Stimulated activated CD4-positive, alpha-beta T cell treated with anti-CD3 and anti-CD28 coated beads, Interleukin-1b, Interleukin-23, amount 100 ng/mL, for 4 hours (primary cell): ENCODE data around the gene BTBD6.
A peak's percentile ranks its signal among the peaks of the same experiment; 100 is the strongest.
"Not testable (repeated sequence)": the region's sequence is repeated elsewhere in the genome, so short reads cannot be mapped to it uniquely, and the experiment has no call there.

Experiments used
- DNase-seq, 2 donors: peaks; one replicate each; pipeline ENCODE4 v3.0.0-alpha.2; 2020; ENCODE audit warnings: low read depth in 2 of 2

BTBD6 gene

DNA sequence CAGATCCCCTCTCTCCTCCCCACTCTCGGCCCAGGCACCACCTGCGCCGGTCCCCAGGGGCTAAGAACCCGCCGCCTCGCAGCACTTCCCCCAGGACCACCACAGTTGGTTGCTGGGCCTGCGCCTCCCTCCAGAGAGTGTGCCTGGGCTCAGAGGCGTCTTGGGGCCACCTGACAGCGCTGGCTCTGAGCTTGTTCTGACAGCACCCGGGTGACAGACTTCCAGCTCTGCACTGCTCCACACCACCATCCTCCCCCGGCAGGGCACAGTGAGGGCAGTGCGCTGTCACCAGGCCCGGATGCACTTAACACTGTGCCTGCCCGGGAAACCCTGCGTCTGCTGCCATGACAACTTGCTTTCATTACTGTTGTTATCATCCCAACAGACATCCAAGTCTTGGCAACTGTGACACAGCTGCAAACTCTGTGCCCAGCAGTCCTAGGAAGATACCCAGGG is 45.8 kb downstream of the BTBD6 start:
- peak in 1 of 2 donors; percentile 17 for DNase-seq

DNA sequence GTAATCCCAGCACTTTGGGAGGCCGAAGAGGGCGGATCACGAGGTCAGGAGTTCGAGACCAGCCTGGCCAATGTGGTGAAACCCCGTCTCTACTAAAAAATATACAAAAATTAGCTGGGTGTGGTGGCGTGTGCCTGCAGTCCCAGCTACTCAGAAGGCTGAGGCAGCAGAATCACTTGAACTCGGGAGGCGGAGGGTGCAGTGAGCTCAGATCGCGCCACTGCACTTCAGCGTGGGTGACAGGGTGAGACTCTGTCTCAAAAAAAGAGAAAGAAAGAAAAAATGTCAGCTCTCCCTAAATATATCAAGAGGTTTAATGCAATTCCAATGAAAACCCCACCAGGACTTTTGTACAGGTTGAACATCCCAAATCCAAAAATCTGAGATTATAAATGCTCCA is 49.0 kb downstream of the BTBD6 start:
- not testable (repeated sequence) for DNase-seq

DNA sequence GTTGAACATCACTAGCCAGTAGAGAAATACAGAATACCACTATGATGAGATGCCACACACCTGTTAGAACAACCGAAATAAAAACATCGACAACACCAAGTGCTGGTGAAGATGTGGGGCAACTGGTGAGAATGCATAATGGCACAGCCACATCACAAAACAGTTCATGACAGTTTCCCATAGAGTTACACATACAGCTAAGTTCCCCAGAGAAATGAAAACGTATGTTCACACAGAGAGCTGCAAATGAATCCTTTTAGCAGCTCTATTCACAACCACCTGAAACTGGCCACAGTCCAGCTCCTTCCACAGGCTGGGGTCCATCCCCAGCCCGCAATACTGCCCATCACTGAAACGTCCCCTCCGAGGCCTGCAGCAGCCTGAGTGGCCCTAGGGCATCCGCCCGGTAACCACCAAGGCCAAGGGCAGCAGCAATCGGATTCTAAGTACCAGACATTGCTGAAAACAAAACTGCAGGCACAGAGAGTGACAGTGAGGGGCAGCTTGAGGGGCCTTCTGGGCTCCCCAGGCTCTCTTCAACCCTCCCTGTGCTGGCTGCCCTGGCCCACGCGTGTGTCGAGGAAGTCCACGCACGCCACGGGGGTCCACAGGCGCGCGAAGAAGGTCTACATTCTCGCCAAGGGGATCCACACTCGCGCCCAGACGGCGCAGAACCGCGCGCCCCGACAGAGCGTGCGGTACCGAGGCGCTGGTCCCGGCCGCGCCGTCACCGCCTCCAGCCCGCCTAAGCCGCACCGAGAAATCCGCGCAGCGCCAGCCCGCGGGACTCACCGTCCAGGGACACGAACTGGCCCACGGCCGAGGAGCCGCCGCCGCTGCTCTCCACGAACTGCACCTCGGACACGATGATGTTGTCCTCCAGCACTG is 51.6 kb downstream of the BTBD6 start:
- DNase-seq = peak in 1 of 2 donors; percentile 21
